Stimulated activated CD4-positive, alpha-beta T cell treated with anti-CD3 and anti-CD28 coated beads, TNF-alpha, amount 100 ng/mL, for 48 hours (primary cell): Measurements from ENCODE around the gene SLC35A1.

Source experiments
- DNase-seq, 3 donors: peaks; one replicate each; pipeline ENCODE4 v3.0.0-alpha.2; 2020; ENCODE audit warnings: low read depth in 3 of 3

SLC35A1 gene

GRCh38 chr6:87522686-87523085 is 49.9 kb downstream of the SLC35A1 start:
- no peak for DNase-seq

- DNase-seq = no peak
Measured at GRCh38 chr6:87529221-87529620, 56.4 kb downstream of the SLC35A1 start.

GRCh38 chr6:87534377-87535047 is 61.7 kb downstream of the SLC35A1 start:
- DNase-seq = no peak

- DNase-seq = no peak
Measured at GRCh38 chr6:87538510-87539260, 65.9 kb downstream of the SLC35A1 start.

- DNase-seq = no peak
Measured at GRCh38 chr6:87539554-87539953, 66.8 kb downstream of the SLC35A1 start.

GRCh38 chr6:87540539-87540938 is 67.8 kb downstream of the SLC35A1 start:
- DNase-seq = no peak

GRCh38 chr6:87541041-87541440 is 68.3 kb downstream of the SLC35A1 start:
- DNase-seq = no peak

- DNase-seq = no peak
Measured at GRCh38 chr6:87541744-87542143, 69.0 kb downstream of the SLC35A1 start.

- no peak for DNase-seq
Measured at GRCh38 chr6:87543696-87544473, 71.1 kb downstream of the SLC35A1 start.

- no peak for DNase-seq
Measured at GRCh38 chr6:87544474-87544735, 71.6 kb downstream of the SLC35A1 start.

- no peak for DNase-seq
Measured at GRCh38 chr6:87551799-87552198, 79.0 kb downstream of the SLC35A1 start.

- DNase-seq = no peak
Measured at GRCh38 chr6:87553159-87553765, 80.5 kb downstream of the SLC35A1 start.

- DNase-seq = no peak
Measured at GRCh38 chr6:87555506-87555905, 82.7 kb downstream of the SLC35A1 start.

GRCh38 chr6:87558446-87558845 is 85.7 kb downstream of the SLC35A1 start:
- no peak for DNase-seq

- no peak for DNase-seq
Measured at GRCh38 chr6:87561017-87561416, 88.2 kb downstream of the SLC35A1 start.
